H1 (cell line): ENCODE measurements around the gene GFI1B. TPM values are rescaled to one million over a fixed set of nuclear protein-coding genes. Genes with fewer than 3 reads are reported as not detected.

Experiments
- CREB1 ChIP-seq: IDR thresholded peaks from 2 replicates; pipeline ENCODE4 v1.6.1; 2012; ENCODE audit warnings: inconsistent platforms
- NANOG ChIP-seq: IDR thresholded peaks from 2 replicates; pipeline ENCODE4 v1.6.1; 2011; ENCODE audit warnings: low read length, low read depth, mild to moderate bottlenecking, inconsistent platforms; ENCODE audit not compliant: insufficient read depth, poor library complexity, severe bottlenecking
- polyA plus RNA-seq, 7 experiments: library from polyadenylated mRNA; depleted of rRNA in 3 of 7; stranded (reverse) in 5 of 7; unstranded in 2 of 7; fragments of >200 nt in 5 of 7; fragments of 200-250 nt in 2 of 7; gene quantifications; 1 replicate in 5 of 7; 2 replicates in 1 of 7; 4 replicates in 1 of 7; pipeline versions ENCODE4 v1.2.1 to v1.2.3, GENCODE V29; 2011 to 2013; ENCODE audit warnings: missing spikeins in 2 of 7, mixed read lengths in 2 of 7
- total RNA-seq: library from RNA; stranded (reverse); fragmentation: NEBNext Ultra II Directional; extraction: Animal tissue kit (Norgen Biotek cat#: 25700); gene quantifications from 2 replicates; pipeline ENCODE4 v1.2.1, GENCODE V29; 2021
- TF ChIP-seq, protein P1 (sequence below): fragments of 300-600 bp; sonication (generic); IDR thresholded peaks from 2 replicates; pipeline ENCODE4 v1.7.1; 2012; ENCODE audit warnings: low read length, moderate library complexity, mild to moderate bottlenecking, inconsistent platforms; ENCODE audit not compliant: insufficient replicate concordance

The GFI1B gene
- total and polyA plus RNA-seq, 2 of the 8 experiments (the other 6 are each of a cell fraction or from before 2014, with no cell fraction given): 0.09 to 0.11 TPM

DNA sequence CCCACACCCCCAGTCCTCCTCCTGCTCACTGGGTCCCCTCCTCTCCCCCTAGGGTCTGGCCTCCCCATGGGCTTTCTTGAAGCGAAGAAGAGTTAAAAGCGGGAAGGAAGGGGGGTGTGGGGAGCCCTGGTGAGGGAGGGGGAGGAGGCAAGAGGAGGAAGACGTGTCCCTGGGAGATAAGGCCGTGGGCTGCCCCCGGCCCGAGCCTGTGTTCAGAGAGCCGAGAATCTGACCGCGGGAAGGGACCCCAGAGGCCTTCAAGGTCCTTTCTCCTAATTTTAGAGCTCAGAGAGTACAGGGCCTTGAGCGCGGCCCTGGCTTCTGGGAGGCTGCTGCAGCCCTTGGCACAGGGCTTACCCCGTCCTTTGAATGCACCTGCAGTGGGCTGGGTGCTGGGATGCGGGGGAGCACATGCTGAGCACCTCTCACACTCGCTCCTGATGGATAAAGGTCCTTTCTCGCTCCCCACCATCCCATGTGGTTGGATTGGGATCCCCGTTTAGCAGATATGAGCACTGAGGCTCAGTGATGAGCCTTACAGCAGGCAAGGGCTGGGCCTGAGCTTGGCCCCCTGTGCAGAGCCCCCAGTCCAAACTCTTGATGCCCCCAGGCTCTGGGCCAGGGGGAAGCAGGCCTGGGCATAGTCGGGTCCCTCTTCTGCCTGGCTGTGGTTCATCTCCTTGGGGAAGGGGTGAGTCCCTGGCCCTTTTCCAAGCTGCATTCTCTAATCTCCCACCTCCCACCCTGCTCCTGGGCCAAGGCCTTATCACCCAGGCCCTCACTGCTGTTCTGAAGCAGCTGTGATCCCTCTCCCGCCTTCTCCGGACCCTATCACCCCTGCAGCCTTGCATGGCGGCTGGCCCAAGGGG, 5.9 kb downstream of the GFI1B start (continued):
- TF ChIP-seq, protein P1, sequence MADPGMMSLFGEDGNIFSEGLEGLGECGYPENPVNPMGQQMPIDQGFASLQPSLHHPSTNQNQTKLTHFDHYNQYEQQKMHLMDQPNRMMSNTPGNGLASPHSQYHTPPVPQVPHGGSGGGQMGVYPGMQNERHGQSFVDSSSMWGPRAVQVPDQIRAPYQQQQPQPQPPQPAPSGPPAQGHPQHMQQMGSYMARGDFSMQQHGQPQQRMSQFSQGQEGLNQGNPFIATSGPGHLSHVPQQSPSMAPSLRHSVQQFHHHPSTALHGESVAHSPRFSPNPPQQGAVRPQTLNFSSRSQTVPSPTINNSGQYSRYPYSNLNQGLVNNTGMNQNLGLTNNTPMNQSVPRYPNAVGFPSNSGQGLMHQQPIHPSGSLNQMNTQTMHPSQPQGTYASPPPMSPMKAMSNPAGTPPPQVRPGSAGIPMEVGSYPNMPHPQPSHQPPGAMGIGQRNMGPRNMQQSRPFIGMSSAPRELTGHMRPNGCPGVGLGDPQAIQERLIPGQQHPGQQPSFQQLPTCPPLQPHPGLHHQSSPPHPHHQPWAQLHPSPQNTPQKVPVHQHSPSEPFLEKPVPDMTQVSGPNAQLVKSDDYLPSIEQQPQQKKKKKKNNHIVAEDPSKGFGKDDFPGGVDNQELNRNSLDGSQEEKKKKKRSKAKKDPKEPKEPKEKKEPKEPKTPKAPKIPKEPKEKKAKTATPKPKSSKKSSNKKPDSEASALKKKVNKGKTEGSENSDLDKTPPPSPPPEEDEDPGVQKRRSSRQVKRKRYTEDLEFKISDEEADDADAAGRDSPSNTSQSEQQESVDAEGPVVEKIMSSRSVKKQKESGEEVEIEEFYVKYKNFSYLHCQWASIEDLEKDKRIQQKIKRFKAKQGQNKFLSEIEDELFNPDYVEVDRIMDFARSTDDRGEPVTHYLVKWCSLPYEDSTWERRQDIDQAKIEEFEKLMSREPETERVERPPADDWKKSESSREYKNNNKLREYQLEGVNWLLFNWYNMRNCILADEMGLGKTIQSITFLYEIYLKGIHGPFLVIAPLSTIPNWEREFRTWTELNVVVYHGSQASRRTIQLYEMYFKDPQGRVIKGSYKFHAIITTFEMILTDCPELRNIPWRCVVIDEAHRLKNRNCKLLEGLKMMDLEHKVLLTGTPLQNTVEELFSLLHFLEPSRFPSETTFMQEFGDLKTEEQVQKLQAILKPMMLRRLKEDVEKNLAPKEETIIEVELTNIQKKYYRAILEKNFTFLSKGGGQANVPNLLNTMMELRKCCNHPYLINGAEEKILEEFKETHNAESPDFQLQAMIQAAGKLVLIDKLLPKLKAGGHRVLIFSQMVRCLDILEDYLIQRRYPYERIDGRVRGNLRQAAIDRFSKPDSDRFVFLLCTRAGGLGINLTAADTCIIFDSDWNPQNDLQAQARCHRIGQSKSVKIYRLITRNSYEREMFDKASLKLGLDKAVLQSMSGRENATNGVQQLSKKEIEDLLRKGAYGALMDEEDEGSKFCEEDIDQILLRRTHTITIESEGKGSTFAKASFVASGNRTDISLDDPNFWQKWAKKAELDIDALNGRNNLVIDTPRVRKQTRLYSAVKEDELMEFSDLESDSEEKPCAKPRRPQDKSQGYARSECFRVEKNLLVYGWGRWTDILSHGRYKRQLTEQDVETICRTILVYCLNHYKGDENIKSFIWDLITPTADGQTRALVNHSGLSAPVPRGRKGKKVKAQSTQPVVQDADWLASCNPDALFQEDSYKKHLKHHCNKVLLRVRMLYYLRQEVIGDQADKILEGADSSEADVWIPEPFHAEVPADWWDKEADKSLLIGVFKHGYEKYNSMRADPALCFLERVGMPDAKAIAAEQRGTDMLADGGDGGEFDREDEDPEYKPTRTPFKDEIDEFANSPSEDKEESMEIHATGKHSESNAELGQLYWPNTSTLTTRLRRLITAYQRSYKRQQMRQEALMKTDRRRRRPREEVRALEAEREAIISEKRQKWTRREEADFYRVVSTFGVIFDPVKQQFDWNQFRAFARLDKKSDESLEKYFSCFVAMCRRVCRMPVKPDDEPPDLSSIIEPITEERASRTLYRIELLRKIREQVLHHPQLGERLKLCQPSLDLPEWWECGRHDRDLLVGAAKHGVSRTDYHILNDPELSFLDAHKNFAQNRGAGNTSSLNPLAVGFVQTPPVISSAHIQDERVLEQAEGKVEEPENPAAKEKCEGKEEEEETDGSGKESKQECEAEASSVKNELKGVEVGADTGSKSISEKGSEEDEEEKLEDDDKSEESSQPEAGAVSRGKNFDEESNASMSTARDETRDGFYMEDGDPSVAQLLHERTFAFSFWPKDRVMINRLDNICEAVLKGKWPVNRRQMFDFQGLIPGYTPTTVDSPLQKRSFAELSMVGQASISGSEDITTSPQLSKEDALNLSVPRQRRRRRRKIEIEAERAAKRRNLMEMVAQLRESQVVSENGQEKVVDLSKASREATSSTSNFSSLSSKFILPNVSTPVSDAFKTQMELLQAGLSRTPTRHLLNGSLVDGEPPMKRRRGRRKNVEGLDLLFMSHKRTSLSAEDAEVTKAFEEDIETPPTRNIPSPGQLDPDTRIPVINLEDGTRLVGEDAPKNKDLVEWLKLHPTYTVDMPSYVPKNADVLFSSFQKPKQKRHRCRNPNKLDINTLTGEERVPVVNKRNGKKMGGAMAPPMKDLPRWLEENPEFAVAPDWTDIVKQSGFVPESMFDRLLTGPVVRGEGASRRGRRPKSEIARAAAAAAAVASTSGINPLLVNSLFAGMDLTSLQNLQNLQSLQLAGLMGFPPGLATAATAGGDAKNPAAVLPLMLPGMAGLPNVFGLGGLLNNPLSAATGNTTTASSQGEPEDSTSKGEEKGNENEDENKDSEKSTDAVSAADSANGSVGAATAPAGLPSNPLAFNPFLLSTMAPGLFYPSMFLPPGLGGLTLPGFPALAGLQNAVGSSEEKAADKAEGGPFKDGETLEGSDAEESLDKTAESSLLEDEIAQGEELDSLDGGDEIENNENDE: no peak
- no peak for TF ChIP-seq CREB1
- TF ChIP-seq NANOG: no peak
- TF ChIP-seq, all 59 proteins: peak for 0
